SK-N-SH (cell line): ENCODE measurements around the gene RASGRF1.

Experiments used
- EZH2phosphoT487 ChIP-seq: fragments of 200-600 bp; sonication (generic); IDR thresholded peaks from 2 replicates; pipeline ENCODE4 v1.6.1; 2017; ENCODE audit warnings: low read depth, mixed run types, mild to moderate bottlenecking, antibody characterized with exemption, moderate library complexity, borderline replicate concordance
- GATA2 ChIP-seq: sonication (generic); formaldehyde crosslinking; IDR thresholded peaks from 2 replicates; pipeline ENCODE4 v1.5.0; 2020; ENCODE audit warnings: mild to moderate bottlenecking, missing genetic modification reagents
- POLR2AphosphoS5 ChIP-seq: IDR thresholded peaks from 2 replicates; pipeline ENCODE4 v1.6.1; 2012; ENCODE audit warnings: low read depth, low read length
- TF ChIP-seq, protein P1 (sequence below): fragments of 200-600 bp; sonication (generic); IDR thresholded peaks from 2 replicates; pipeline ENCODE4 v1.6.1; 2017; ENCODE audit warnings: antibody characterized with exemption, mild to moderate bottlenecking, moderate library complexity
- TF ChIP-seq, protein P2 (sequence below): IDR thresholded peaks from 2 replicates; pipeline ENCODE4; 2012

DNA sequence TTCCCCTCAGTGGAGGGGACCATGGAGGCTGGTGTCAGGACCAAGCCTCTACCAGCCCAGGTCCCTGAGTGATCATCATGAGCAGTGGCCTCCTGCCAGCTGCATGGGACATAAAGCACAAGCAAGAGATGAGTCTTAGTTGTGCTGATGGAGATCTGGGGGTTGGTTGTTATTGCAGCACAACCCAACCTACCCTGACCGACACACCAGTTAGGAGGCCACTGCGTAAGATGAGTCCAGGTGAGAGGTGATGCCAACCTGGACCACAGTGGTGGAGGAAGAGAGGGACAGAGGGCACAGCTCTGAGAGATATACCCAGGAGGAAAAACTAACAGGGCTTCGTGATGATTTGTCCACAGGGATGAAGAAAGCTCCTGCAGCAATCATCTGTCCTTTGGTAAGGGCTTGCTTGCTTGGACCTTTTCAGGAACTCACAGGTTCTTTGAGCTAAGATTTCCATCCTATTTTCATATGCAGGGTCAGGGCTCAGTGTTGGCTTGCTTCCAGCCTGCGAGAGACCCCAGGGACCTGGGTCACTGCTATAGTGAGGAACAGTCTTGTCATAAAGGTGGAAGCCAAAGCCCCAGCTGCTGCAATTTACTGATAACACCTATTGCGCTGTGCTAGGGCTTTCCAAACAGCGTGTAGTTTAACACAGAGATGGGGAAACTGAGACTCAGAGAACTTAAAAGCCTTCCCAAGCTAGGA lies 8.1 kb downstream of the RASGRF1 start:
- TF ChIP-seq, protein P1, sequence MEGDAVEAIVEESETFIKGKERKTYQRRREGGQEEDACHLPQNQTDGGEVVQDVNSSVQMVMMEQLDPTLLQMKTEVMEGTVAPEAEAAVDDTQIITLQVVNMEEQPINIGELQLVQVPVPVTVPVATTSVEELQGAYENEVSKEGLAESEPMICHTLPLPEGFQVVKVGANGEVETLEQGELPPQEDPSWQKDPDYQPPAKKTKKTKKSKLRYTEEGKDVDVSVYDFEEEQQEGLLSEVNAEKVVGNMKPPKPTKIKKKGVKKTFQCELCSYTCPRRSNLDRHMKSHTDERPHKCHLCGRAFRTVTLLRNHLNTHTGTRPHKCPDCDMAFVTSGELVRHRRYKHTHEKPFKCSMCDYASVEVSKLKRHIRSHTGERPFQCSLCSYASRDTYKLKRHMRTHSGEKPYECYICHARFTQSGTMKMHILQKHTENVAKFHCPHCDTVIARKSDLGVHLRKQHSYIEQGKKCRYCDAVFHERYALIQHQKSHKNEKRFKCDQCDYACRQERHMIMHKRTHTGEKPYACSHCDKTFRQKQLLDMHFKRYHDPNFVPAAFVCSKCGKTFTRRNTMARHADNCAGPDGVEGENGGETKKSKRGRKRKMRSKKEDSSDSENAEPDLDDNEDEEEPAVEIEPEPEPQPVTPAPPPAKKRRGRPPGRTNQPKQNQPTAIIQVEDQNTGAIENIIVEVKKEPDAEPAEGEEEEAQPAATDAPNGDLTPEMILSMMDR = no peak
- TF ChIP-seq POLR2AphosphoS5 = no peak
- TF ChIP-seq, protein P2, sequence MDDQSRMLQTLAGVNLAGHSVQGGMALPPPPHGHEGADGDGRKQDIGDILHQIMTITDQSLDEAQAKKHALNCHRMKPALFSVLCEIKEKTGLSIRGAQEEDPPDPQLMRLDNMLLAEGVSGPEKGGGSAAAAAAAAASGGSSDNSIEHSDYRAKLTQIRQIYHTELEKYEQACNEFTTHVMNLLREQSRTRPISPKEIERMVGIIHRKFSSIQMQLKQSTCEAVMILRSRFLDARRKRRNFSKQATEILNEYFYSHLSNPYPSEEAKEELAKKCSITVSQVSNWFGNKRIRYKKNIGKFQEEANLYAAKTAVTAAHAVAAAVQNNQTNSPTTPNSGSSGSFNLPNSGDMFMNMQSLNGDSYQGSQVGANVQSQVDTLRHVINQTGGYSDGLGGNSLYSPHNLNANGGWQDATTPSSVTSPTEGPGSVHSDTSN = no peak
- no peak for TF ChIP-seq EZH2phosphoT487
- no peak for TF ChIP-seq GATA2 (CRISPR knock-in tag)
